Amygdala (tissue), 56 donors: Measurements from ENCODE around the gene MRPS18C.

Experiments
- DNase-seq, 56 donors: peaks; one replicate each; lab custom pipeline; 2025; lab: John Stamatoyannopoulos, UW

Gene MRPS18C

GRCh38 chr4:83455281-83456183 lies at the start of gene MRPS18C, which contains the start of gene HELQ:
MRPS18C (plus strand) TSS chr4:83456058; CDS start chr4:83456078, 20 bp downstream.
HELQ (minus strand) TSS chr4:83455823; CDS start chr4:83455693, 130 bp downstream.
- peak; percentile 64 to 98 (median 92) for DNase-seq

- no peak for DNase-seq
Measured at GRCh38 chr4:83408908-83409307, 47.0 kb upstream of the MRPS18C start.

GRCh38 chr4:83413676-83414075 lies 42.2 kb upstream of the MRPS18C start:
- no peak for DNase-seq

- no peak for DNase-seq
Measured at GRCh38 chr4:83417566-83417965, 38.3 kb upstream of the MRPS18C start.

GRCh38 chr4:83418211-83418610 lies 37.6 kb upstream of the MRPS18C start:
- DNase-seq = no peak

- DNase-seq = no peak
Measured at GRCh38 chr4:83431200-83431599, 24.7 kb upstream of the MRPS18C start.

GRCh38 chr4:83436680-83437079 lies 19.2 kb upstream of the MRPS18C start:
- no peak for DNase-seq

- DNase-seq = no peak
Measured at GRCh38 chr4:83438719-83439118, 17.1 kb upstream of the MRPS18C start.

- no peak for DNase-seq
Measured at GRCh38 chr4:83440148-83440814, 15.6 kb upstream of the MRPS18C start.

- no peak for DNase-seq
Measured at GRCh38 chr4:83440899-83441298, 15.0 kb upstream of the MRPS18C start.

- peak in 1 of 56 donors; percentile 12 for DNase-seq
Measured at GRCh38 chr4:83449009-83449408, 6.8 kb upstream of the MRPS18C start.

- DNase-seq = no peak
Measured at GRCh38 chr4:83454686-83455085, 1.2 kb upstream of the MRPS18C start.

- no peak for DNase-seq
Measured at GRCh38 chr4:83456184-83456501, 285 bp downstream of the MRPS18C start.

GRCh38 chr4:83473423-83473822 lies 17.6 kb downstream of the MRPS18C start:
- DNase-seq = no peak

- DNase-seq = no peak
Measured at GRCh38 chr4:83473966-83474365, 18.1 kb downstream of the MRPS18C start.

GRCh38 chr4:83484500-83485461 lies 28.9 kb downstream of the MRPS18C start, which contains the start of gene ABRAXAS1:
ABRAXAS1 (minus strand) TSS chr4:83485100; CDS start chr4:83485072, 28 bp downstream.
- DNase-seq = peak; percentile 62 to 96 (median 88)

GRCh38 chr4:83486457-83487129 lies 30.7 kb downstream of the MRPS18C start:
- DNase-seq = no peak

- DNase-seq = no peak
Measured at GRCh38 chr4:83489711-83490326, 34.0 kb downstream of the MRPS18C start.

GRCh38 chr4:83490876-83491450 lies 35.1 kb downstream of the MRPS18C start:
- no peak for DNase-seq
